HG03159 (cell line): ENCODE measurements around the gene TNXB.
A peak's percentile ranks its signal among the peaks of the same experiment; 100 is the strongest.

Source experiments
- ATAC-seq: cut with Tn5 transposase; IDR thresholded peaks from one replicate; pipeline ENCODE4 v1.9.1; 2021; ENCODE audit warnings: mild to moderate bottlenecking, moderate library complexity; ENCODE audit not compliant: unreplicated experiment

Gene TNXB, protein sequence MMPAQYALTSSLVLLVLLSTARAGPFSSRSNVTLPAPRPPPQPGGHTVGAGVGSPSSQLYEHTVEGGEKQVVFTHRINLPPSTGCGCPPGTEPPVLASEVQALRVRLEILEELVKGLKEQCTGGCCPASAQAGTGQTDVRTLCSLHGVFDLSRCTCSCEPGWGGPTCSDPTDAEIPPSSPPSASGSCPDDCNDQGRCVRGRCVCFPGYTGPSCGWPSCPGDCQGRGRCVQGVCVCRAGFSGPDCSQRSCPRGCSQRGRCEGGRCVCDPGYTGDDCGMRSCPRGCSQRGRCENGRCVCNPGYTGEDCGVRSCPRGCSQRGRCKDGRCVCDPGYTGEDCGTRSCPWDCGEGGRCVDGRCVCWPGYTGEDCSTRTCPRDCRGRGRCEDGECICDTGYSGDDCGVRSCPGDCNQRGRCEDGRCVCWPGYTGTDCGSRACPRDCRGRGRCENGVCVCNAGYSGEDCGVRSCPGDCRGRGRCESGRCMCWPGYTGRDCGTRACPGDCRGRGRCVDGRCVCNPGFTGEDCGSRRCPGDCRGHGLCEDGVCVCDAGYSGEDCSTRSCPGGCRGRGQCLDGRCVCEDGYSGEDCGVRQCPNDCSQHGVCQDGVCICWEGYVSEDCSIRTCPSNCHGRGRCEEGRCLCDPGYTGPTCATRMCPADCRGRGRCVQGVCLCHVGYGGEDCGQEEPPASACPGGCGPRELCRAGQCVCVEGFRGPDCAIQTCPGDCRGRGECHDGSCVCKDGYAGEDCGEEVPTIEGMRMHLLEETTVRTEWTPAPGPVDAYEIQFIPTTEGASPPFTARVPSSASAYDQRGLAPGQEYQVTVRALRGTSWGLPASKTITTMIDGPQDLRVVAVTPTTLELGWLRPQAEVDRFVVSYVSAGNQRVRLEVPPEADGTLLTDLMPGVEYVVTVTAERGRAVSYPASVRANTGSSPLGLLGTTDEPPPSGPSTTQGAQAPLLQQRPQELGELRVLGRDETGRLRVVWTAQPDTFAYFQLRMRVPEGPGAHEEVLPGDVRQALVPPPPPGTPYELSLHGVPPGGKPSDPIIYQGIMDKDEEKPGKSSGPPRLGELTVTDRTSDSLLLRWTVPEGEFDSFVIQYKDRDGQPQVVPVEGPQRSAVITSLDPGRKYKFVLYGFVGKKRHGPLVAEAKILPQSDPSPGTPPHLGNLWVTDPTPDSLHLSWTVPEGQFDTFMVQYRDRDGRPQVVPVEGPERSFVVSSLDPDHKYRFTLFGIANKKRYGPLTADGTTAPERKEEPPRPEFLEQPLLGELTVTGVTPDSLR (N-terminal part only)

DNA sequence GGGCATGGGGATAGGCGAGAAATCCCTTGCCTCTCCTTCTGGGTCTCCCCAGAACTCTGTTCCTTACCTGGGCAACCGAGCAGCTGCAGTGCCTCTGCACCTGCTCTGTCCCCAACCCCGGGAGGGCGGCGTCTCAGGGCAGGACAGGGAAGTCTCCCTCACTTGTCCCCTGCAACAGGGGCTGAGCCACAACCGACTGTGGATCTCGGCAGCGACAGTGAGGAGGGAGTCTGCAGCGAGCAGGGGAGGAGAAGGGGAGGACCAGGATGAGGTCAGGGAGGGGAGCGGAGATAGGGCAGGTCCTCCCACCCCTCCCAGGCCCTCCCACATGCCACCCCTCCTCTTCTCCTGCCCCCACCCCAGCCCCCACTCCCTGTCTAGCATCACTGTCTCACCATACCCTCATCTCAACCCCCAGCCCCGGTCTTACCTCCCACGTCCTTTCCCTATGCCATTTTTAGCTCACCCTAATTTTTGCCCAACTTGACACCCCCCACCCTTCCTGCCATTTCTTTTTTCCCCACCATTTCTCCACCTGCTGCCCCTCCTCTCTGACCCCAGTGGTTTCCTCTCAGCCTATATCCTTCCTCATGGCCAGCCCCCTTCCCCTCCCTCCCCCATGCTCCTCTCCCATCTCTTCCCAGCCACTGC, at the start of gene TNXB:
Gene TNXB, minus strand, starts transcription at position 225 of the 651 bp plus-strand sequence. CDS start 11,140 bp downstream, outside the sequence.
- no peak for ATAC-seq

GRCh38 chr6:32158052-32158451, 48.9 kb upstream of the TNXB start:
- ATAC-seq: no peak

GRCh38 chr6:32156891-32157290, 47.8 kb upstream of the TNXB start:
- no peak for ATAC-seq

DNA sequence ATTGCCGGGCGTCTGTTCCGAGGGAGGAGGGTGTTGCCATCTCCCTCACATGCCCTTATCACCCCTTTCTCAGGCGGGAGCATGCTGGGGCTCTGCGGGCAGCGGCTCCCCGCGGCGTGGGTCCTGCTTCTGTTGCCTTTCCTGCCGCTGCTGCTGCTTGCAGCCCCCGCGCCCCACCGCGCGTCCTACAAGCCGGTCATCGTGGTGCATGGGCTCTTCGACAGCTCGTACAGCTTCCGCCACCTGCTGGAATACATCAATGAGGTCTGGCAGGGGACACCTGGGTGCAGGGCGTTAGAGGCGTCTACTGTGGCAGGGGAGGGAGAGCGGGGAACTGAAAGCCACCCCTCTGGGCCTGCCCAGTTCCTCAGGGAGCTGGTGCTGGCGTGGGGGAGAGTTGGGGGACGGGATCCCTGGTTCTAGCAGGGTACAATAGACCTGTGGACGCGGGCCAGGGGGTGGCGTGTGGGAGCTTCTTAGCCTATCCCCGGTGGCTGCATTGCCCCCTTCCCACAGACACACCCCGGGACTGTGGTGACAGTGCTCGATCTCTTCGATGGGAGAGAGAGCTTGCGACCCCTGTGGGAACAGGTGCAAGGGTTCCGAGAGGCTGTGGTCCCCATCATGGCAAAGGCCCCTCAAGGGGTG, 45.5 kb upstream of the TNXB start:
- peak; percentile 78 for ATAC-seq

GRCh38 chr6:32153564-32154513, 44.7 kb upstream of the TNXB start, which contains the start of gene PPT2:
Gene PPT2 (plus strand): TSS chr6:32154141. CDS start chr6:32154595, 454 bp downstream.
- peak; percentile 28 for ATAC-seq

GRCh38 chr6:32152769-32153563, 43.8 kb upstream of the TNXB start:
- no peak for ATAC-seq

DNA sequence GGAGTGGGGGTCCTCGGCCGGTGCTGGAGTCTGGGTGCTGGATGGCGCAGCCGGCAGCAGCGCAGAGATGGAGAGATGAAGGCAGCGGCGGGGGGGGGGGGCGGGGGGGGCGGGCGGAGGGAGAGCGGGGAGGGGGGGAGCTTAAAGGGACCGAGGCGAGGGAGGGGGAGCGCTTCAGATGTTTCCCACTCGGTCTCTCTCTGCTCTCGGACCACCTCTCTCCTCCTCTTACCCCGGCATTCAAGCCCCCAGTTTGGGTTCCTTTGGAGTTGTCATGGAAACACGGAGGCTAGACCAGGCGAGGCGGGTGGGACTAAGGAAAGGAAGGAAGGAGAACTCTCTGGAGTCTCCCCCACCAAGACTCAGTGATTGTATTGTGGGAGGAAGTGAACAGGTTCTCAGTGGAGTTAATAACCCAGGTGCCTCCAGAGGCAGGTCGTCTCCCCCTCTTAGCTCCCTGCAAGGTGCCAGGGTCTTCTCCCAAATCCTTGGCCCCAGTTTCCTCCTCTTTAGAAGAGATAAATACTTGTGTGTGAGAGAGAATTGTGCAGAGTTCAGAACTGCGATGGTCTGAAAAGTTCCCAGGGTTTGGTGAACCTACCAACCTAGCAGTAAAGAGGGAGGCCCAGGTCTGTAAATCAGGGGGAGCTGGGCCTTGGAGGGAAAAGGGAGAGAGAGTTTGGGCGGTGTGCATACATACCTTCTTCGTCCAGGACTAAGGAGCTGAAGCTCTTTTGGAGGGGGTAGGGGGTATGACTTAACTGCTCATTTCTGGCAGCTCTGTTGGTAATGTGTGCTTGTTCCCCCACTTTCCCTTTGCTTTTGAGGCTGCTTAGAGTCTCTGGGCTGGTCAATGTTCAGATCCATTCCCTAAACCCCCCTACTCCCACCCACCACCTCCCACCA, 43.0 kb upstream of the TNXB start, which contains the start of gene PRRT1:
Gene PRRT1, minus strand, starts transcription at position 77 of the 906 bp plus-strand sequence. CDS start 112 bp downstream, outside the sequence.
- ATAC-seq: no peak

- ATAC-seq: no peak
Measured at GRCh38 chr6:32151181-32151862, 42.2 kb upstream of the TNXB start.

- no peak for ATAC-seq
Measured at GRCh38 chr6:32149932-32150870, 41.1 kb upstream of the TNXB start.

GRCh38 chr6:32149092-32149755, 40.1 kb upstream of the TNXB start:
- ATAC-seq: no peak

GRCh38 chr6:32148289-32149091, 39.4 kb upstream of the TNXB start:
- no peak for ATAC-seq

DNA sequence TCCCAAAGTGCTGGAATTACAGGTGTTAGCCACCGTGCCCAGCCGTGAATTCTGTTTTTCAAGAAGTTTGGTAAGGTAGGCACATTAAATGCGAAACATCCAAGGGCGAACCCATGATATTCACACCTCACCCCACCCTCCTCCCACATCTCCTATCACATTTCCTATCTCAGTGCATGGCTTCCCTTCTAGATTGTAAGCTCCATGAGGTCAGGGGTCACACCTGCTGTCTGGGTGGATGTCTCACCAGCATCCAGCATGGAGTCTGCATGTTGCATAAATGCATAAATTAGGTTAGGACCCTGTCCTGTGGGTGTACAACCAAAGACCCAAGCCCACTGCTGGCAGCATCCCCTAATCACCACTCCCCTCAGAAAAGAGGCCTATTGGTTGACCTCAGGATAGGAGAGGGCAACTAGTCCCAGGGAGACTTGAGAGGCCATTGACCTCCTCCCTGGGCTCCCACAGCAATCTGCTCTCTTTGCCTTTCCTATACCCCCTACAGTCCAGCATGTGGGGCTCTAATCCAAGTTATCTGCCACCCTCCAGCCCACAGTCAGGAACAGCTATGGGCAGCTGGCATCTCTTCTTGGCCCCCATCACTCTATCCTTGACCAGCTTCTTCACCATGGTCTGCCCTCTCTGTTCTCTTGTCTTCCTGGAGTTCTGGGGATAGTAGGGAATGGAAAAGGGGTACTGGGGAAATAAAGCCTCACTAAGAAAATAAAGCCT, 38.4 kb upstream of the TNXB start:
- ATAC-seq: no peak

DNA sequence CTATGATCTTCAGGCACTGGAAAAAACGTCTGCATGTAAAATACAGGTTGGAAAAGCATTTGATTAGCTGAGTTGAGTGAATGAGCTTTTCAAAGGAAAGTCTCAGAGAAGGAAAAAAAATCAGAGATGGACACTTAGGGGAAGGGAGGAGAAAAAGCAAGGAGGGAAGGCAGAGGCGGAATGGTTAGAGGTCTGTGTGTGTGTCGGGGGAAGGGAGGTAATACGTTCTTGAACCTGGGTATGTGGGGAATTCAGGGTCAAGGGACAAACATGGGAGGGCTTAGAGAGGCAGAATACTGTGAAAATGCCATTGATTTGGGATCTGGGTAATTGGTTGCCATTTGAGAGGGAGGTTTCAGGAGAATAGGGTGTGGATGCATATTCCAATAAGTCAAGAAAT, 37.5 kb upstream of the TNXB start:
- ATAC-seq: no peak
